Upper lobe of left lung (tissue), 6 donors: ENCODE measurements around the gene HLA-DQB1. TPM values are rescaled to one million over a fixed set of nuclear protein-coding genes. Genes with fewer than 3 reads are reported as not detected.
"Not testable (repeated sequence)": the region's sequence is repeated elsewhere in the genome, so short reads cannot be mapped to it uniquely, and the experiment has no call there.

Experiments
- ATAC-seq, 2 donors: fragments of 200-7000 bp; cut with Tn5 transposase; one replicate each; pipeline ENCODE4 v1.9.1; 2022; ENCODE audit warnings: mild to moderate bottlenecking in 2 of 2, moderate library complexity in 2 of 2; ENCODE audit not compliant: low FRiP score in 2 of 2
- DNase-seq, 2 donors: peaks; one replicate each; pipeline ENCODE4 v3.0.0-alpha.2; 2019 to 2020
- H3K27ac ChIP-seq, 4 donors: fragments of 200-600 bp; sonication (generic); one replicate each; pipeline ENCODE4 v1.5.1; 2016 to 2019
- H3K27me3 ChIP-seq, 4 donors: fragments of 200-600 bp; sonication (generic); one replicate each; pipeline ENCODE4 v1.5.1; 2017 to 2019
- H3K36me3 ChIP-seq, 4 donors: fragments of 200-600 bp; sonication (generic); one replicate each; pipeline ENCODE4 v1.5.1; 2016 to 2019
- H3K4me1 ChIP-seq, 4 donors: fragments of 200-600 bp; sonication (generic); one replicate each; pipeline ENCODE4 v1.5.1; 2018 to 2019
- H3K4me3 ChIP-seq, 4 donors: fragments of 200-600 bp; sonication (generic); one replicate each; pipeline ENCODE4 v1.5.1; 2017 to 2019; ENCODE audit warnings: mild to moderate bottlenecking in 2 of 4, moderate library complexity in 1 of 4
- H3K9me3 ChIP-seq, 4 donors: fragments of 200-600 bp; sonication (generic); one replicate each; pipeline ENCODE4 v1.5.1; 2018 to 2019
- CTCF ChIP-seq, 6 experiments: fragments of 450-650 bp in 4 of 6; fragments of 200-600 bp in 2 of 6; sonication (generic) in 2 of 6; IDR thresholded peaks; one replicate each; pipeline ENCODE4 v1.5.1; 2016 to 2019; ENCODE audit warnings: antibody characterized with exemption in 6 of 6
- EP300 ChIP-seq, 4 donors: sonication (generic); formaldehyde crosslinking; IDR thresholded peaks; one replicate each; pipeline ENCODE4 v1.5.1; 2017; ENCODE audit warnings: antibody characterized with exemption in 4 of 4, control low read depth in 2 of 4
- POLR2A ChIP-seq, 4 donors: fragments of 450-650 bp; IDR thresholded peaks; one replicate each; pipeline ENCODE4 v1.5.1; 2016 to 2017; ENCODE audit warnings: antibody characterized with exemption in 4 of 4, mild to moderate bottlenecking in 2 of 4
- POLR2AphosphoS5 ChIP-seq, 2 donors: sonication (generic); formaldehyde crosslinking; IDR thresholded peaks; one replicate each; pipeline ENCODE4 v1.5.1; 2017; ENCODE audit warnings: antibody characterized with exemption in 2 of 2
- WGBS, 2 donors: methylation state at CpG; one replicate each; pipeline ENCODE4 v1.1.5; 2017 to 2018; 5-methylcytosine and 5-hydroxymethylcytosine counted together
- total RNA-seq, 6 donors: library from RNA; depleted of rRNA in 4 of 6; stranded (reverse); fragments of >200 nt in 4 of 6; gene quantifications; one replicate each; pipeline versions ENCODE4 v1.1.0 to v1.2.1, GENCODE V29; 2016 to 2021
- donor health status: DM: no; HTN: no; CAD: no; lungs with moderate emphysema.
- donor health status: DM: no; HTN: yes; CAD: no; lungs with severe emphysema.

The HLA-DQB1 gene
- total RNA-seq, 6 donors from 2014 or later, result 1.0 to 154 (median 36.3) TPM

GRCh38 chr6:32685603-32686002 is 19.1 kb upstream of the HLA-DQB1 start:
- WGBS, 2 donors, result 0 to 19% methylated on average over 1 of the region's 1 CpG
- ATAC-seq, result peak in 1 of 2 donors; percentile 68
- Histone ChIP-seq H3K9me3 (no peaks in the 10 kb centered on the region), H3K4me1 (no peaks in the 10 kb centered on the region), H3K27ac (no peak overlapping the region), H3K27me3 (no peaks in the 10 kb centered on the region), H3K36me3 (no peaks in the 10 kb centered on the region), H3K4me3 (no peak overlapping the region)
- peak in 1 of 2 donors; percentile 25 for DNase-seq
- TF ChIP-seq EP300 (IDR thresholded peaks at IDR 0.05), result no peak
- TF ChIP-seq POLR2A (IDR thresholded peaks at IDR 0.05), result no peak
- TF ChIP-seq POLR2AphosphoS5 (IDR thresholded peaks at IDR 0.05), result no peak
- no peak for TF ChIP-seq CTCF (IDR thresholded peaks at IDR 0.05)

DNA sequence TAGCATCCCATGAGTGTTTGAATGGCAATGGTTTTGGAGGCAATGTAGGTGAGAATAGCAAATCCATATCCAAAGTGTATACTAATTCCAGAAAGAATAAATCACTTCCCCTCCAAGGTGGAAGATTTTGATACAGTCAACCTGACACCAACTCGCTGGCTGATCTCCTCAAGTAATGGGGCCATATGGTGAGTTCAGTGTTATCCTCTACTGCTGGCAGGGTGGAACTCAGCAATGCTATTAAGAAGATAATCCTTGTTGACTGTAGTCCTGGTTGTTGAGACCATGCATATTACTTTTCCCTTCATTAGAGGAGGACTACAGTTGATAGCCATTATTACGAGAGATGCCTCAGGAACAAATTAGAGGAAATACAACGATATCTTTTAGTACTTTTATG is 17.8 kb upstream of the HLA-DQB1 start:
- DNase-seq, result no peak
- no peak overlapping the region for H3K27ac ChIP-seq
- H3K36me3 ChIP-seq, result no peaks in the 10 kb centered on the region
- H3K9me3 ChIP-seq, result no peaks in the 10 kb centered on the region
- no peaks in the 10 kb centered on the region for H3K27me3 ChIP-seq
- TF ChIP-seq CTCF (IDR thresholded peaks at IDR 0.05), result no peak
- no peak for TF ChIP-seq POLR2A (IDR thresholded peaks at IDR 0.05)
- no peak for TF ChIP-seq EP300 (IDR thresholded peaks at IDR 0.05)
- no peak for TF ChIP-seq POLR2AphosphoS5 (IDR thresholded peaks at IDR 0.05)
- 76 to 81% methylated on average over 3 of the region's 3 CpGs for WGBS, 2 donors
- no peak overlapping the region for H3K4me3 ChIP-seq
- ATAC-seq, result no peak
- no peaks in the 10 kb centered on the region for H3K4me1 ChIP-seq

GRCh38 chr6:32680055-32680454 is 13.6 kb upstream of the HLA-DQB1 start:
- Histone ChIP-seq H3K27ac (no peak overlapping the region), H3K9me3 (no peaks in the 10 kb centered on the region), H3K4me3 (no peak overlapping the region), H3K36me3 (no peaks in the 10 kb centered on the region), H3K4me1 (no peaks in the 10 kb centered on the region), H3K27me3 (no peaks in the 10 kb centered on the region)
- 67 to 81% methylated on average over 1 of the region's 1 CpG for WGBS, 2 donors
- DNase-seq (no peak), ATAC-seq (no peak)
- no peak for TF ChIP-seq CTCF (IDR thresholded peaks at IDR 0.05)
- TF ChIP-seq EP300 (IDR thresholded peaks at IDR 0.05), result no peak
- TF ChIP-seq POLR2AphosphoS5 (IDR thresholded peaks at IDR 0.05), result no peak
- no peak for TF ChIP-seq POLR2A (IDR thresholded peaks at IDR 0.05)

GRCh38 chr6:32679492-32679891 is 13.0 kb upstream of the HLA-DQB1 start:
- no peak for TF ChIP-seq POLR2A (IDR thresholded peaks at IDR 0.05)
- no peak for TF ChIP-seq EP300 (IDR thresholded peaks at IDR 0.05)
- no peak for TF ChIP-seq POLR2AphosphoS5 (IDR thresholded peaks at IDR 0.05)
- TF ChIP-seq CTCF (IDR thresholded peaks at IDR 0.05), result no peak
- Histone ChIP-seq H3K36me3 (no peaks in the 10 kb centered on the region), H3K9me3 (no peaks in the 10 kb centered on the region), H3K4me3 (no peak overlapping the region), H3K4me1 (no peaks in the 10 kb centered on the region), H3K27ac (no peak overlapping the region), H3K27me3 (no peaks in the 10 kb centered on the region)
- DNase-seq (no peak), ATAC-seq (no peak)
- WGBS, 2 donors, result 21 to 60% methylated on average over 1 to 3 of the region's 4 CpGs

DNA sequence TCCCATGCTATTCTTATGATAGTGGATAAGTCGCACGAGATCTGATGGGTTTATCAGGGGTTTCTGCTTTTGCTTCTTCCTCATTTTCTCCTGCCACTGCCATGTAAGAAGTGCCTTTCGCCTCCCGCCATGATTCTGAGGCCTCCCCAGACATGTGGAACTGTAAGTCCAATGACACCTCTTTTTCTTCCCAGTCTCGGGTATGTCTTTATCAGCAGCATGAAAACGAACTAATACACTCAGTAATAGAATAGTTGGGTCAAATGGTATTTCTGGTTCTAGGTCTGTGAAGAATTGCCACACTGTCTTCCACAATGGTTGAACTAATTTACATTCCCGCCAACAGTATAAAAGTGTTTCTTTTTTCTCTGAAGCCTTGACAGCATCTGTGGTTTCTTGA is 7.7 kb upstream of the HLA-DQB1 start:
- H3K27ac ChIP-seq, H3K27me3 ChIP-seq, DNase-seq, H3K36me3 ChIP-seq, ATAC-seq, H3K4me1 ChIP-seq, H3K4me3 ChIP-seq, H3K9me3 ChIP-seq: not testable (repeated sequence)
- whole genome bisulfite sequencing, 2 donors, result 81 to 84% methylated on average over 7 of the region's 7 CpGs

DNA sequence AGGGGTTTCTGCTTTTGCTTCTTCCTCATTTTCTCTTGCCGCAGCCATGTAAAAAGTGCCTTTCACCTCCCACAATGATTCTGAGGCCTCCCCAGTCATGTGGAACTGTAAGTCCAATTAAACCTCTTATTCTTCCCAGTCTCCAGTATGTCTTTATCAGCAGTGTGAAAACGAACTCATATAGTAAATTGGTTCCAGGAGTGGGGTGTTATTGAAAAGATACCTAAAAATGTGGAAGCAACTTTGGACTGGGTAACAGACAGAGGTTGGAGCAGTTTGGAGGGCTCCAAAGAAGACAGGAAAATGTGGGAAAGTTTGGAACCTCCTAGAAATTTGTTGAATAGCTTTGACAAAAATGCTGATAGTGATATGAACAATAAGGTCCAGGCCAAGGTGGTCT is 5.5 kb upstream of the HLA-DQB1 start:
- H3K36me3 ChIP-seq, DNase-seq, H3K27ac ChIP-seq, ATAC-seq, H3K4me3 ChIP-seq, H3K27me3 ChIP-seq, H3K9me3 ChIP-seq, H3K4me1 ChIP-seq: not testable (repeated sequence)
- WGBS, 2 donors, result 24 to 51% methylated on average over 2 of the region's 2 CpGs
